GM18526 (cell line): ENCODE results near the gene ARHGAP44.

Experiments used
- POLR2A ChIP-seq: IDR thresholded peaks from 3 replicates; pipeline ENCODE4 v1.6.1; 2011; ENCODE audit not compliant: insufficient read length; ENCODE audit errors: extremely low read depth

The ARHGAP44 gene

DNA sequence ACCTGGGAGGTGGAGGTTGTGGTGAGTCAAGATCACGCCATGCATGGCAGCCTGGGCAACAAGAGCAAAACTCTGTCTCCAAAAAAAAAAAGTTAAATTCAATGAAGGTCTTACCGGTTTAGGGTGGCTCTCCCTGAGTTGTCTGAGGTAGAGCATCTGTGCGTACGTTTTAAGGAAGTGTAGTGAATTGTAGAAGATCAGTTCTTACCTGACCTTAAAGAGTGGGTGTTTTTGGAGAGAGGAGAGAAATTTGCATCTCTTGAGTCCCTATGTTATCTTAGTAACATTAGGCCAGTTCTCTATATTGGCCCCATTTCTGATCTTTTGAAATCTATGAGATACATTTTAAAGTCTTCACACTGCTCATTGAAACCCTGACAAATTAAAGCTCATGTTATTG is 172.4 kb downstream of the ARHGAP44 start:
- no peak for TF ChIP-seq POLR2A

GRCh38 chr17:12963505-12963904 is 174.2 kb downstream of the ARHGAP44 start:
- no peak for TF ChIP-seq POLR2A

DNA sequence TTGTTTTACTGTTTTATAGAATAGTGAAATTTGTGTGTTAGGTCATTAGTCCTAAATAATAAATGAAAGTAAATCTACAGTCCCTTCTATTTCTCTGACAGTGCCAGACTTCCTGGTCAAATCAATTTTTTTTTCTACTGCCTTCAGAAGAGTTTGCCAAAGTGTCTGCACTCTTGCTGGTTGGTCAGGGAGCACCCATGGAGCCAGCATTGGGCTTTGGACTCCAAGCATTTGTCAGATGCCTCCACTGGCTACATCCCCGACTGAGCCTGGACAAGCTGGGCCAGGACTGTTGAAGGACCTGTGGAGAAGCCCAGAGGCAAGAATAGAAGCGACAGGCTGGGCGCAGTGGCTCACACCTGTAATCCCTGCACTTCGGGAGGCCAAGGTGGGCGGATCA is 174.9 kb downstream of the ARHGAP44 start:
- TF ChIP-seq POLR2A, result no peak

DNA sequence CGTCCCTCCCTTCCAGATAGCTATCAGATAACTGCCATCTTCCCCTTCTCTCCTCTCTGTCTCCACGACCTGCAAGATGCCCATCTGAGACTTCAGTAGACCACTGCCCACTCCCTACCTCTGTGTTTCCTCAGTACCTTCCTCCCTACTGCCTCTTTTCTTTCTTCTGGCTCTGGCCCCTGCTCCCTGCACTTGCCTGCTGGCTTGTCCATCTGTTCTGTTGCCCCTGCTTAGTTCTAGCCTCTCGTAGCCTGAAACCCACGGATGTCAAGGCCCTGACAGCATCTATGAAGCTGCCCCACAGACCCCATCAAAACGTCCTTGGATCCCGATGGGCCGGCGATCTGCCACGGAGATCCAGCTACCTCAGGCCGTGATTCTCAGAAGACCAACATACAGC is 175.5 kb downstream of the ARHGAP44 start:
- TF ChIP-seq POLR2A, result no peak

DNA sequence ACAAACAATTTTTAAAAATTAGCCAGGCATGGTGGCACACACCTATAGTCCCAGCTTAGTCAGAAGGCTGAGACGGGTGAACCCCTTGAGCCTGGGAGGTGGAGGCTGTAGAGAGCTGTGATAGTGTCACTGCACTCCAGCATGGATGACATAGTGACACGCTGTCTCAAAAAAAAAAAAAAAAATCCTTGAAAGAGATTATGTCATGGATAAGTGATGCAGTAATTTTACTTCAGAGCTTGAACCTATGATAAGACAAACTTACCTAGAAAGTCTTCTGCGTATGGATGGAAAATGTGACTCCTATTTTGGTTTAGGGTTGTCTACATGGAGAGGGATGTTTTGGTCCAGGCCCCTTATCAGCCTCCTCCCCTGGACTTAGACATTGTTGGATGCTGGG is 176.7 kb downstream of the ARHGAP44 start:
- no peak for TF ChIP-seq POLR2A

DNA sequence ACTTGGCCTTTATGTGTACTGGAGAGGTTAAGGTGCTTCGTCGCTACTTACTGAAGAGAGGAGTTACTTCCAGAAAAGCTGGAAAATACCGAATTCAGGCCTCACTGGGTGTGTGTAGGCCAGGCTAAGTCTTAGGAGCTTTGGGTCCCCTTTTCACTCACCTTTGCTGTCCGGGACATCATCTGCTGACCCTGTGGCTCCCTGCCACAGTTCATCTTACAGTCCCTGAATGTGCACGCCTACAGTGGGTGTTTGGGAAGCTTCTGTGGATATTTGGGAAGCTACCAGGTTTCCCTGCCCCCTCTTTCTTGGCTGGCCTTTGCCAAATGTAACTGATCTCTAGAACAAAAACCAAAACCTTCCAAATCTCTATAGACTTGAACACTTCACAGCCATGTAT is 177.1 kb downstream of the ARHGAP44 start:
- TF ChIP-seq POLR2A, result no peak

- no peak for TF ChIP-seq POLR2A
Measured at GRCh38 chr17:12967962-12968361, 178.7 kb downstream of the ARHGAP44 start.

DNA sequence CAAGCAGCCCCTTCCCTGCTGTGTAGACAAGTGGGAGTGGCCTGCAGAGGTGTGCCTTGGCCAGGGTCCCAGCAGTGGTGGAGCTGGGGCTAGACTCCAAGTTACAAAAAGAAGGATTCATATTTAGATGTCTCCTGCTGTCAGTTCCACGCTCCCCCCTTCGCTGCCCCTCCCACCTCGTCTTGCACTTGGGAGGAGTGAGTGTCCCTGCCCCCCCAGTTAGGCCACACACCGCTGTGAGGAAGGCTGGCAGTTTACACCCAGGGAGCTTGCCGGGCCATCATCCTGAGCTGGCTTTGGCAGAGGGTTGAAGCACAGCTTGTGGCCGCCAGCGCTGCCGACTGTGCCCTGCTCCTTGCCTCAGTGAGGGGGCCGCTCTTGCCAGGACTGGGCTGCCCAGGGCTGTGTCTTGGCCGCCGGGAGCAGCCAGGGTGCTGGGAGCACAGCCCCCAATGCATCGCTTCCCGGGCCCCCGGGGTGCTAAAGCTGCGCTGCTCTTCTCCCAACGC is 184.3 kb downstream of the ARHGAP44 start:
- TF ChIP-seq POLR2A, result no peak

DNA sequence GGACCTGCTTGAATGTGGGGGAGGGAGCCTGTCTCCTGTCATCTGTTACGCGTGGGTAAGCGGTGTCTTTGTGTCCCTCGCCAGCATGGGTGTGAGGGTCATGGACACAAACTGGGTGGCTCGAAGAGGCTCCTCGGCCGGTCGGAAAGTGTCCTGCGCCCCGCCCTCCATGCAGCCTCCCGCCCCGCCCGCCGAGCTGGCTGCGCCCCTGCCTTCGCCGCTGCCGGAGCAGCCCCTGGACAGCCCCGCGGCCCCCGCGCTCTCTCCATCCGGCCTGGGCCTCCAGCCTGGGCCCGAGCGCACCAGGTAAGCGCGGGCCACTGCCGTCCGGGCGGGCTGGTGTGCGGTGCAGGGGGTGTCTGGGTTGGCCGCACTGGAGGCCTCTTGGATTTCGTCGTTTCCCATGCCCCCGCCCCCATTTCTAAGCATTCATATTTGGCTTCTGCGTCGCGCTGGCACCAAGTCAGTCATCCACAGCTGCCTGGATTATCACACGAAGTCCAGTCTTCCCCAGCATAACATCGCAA is 184.8 kb downstream of the ARHGAP44 start:
- no peak for TF ChIP-seq POLR2A

- TF ChIP-seq POLR2A, result no peak
Measured at GRCh38 chr17:12977008-12977751, 187.9 kb downstream of the ARHGAP44 start.

GRCh38 chr17:12979246-12979645 is 189.9 kb downstream of the ARHGAP44 start:
- no peak for TF ChIP-seq POLR2A

- TF ChIP-seq POLR2A, result no peak
Measured at GRCh38 chr17:12979826-12980500, 190.7 kb downstream of the ARHGAP44 start.

DNA sequence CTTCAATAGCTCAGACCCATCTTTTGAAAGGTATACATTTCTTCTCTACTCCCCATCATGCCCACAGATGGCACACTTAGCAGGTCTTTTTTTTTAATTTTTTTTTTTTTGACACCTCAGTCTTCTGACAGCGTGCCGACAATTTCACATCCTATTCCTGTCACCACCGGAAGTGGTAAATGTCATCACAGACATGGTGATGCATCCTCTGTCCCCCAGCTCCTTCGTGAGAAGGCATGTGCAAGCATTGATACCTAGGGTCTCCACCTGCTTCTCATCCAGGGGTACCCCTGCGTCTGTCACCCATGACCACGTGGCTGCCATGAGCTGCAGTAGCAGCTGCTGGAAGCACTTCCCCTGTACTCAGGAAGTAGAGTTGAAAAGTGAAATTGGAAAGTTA is 192.9 kb downstream of the ARHGAP44 start:
- no peak for TF ChIP-seq POLR2A

DNA sequence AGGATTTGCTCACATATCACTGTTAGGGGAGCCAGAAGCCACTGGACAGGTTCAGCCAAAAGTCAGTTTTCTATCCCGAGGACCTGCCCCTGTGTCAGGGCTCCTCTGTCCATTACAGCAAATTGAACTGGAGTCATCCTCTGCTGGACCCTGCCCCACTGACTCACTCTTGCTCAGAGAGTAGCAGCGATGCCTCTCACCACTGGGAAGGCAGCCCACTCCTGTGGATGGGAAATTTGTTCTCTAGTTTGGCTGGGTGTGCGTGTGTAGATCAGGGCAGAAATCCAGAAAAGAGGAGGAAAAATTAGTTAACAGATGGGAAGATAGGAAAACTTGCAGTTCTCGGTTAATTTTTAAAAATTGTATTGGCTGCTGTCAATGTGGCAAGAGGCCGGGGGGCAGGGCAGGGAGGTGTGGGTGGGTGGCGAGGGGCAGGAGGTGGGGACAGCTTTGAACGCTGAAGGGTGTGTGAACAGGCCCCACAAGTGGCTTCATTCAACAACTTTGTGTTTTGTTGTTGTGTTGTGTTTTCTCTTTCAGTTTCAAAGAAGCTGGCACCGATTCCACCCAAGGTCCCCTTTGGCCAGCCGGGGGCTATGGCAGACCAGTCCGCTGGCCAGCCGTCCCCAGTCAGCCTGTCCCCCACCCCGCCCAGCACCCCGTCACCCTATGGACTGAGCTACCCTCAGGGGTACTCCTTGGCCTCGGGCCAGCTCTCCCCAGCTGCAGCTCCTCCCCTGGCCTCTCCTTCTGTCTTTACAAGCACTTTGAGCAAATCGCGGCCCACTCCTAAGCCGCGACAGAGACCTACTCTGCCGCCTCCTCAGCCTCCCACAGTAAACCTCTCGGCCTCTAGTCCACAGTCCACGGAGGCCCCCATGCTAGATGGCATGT is 194.9 kb downstream of the ARHGAP44 start:
- TF ChIP-seq POLR2A, result no peak
